ENCODE data around the gene U2AF2.

U2AF2 gene

DNA sequence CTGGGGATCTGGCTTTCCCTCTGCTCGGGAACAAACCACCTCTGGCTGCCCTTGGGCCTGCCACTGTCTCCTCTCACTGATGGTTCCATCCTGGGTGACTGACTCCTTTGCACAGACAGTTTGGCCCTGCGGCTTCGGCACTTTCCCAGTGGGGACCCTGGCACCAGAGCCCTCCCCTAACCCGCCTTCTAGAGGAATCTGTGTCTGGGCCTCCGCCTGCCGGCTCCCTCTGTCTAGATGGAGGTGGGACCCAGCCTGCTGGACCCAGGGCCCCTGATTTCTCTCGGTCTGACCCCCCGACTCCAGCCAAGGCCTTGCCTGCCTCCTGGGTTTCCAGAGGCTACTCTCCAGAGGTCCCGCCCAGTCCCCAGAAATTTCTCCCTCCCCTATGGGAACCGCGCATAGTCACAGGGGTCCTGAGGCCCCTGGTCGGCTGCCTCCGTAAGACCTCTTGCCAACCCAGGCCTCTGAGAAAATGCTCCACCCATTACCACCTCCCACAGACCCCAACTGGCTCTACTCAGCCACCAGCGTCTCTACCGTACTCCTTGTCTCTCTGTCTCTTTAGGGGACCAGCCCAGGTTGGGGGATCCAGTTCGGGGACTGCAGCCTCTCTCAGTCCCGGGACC is 4.1 kb upstream of the U2AF2 start:
- H3K27me3 ChIP-seq (replicated peaks; ENCODE audit: control insufficient read depth, insufficient read depth, low read length) = no peaks in the 10 kb centered on the region
- TF ChIP-seq, protein P1, sequence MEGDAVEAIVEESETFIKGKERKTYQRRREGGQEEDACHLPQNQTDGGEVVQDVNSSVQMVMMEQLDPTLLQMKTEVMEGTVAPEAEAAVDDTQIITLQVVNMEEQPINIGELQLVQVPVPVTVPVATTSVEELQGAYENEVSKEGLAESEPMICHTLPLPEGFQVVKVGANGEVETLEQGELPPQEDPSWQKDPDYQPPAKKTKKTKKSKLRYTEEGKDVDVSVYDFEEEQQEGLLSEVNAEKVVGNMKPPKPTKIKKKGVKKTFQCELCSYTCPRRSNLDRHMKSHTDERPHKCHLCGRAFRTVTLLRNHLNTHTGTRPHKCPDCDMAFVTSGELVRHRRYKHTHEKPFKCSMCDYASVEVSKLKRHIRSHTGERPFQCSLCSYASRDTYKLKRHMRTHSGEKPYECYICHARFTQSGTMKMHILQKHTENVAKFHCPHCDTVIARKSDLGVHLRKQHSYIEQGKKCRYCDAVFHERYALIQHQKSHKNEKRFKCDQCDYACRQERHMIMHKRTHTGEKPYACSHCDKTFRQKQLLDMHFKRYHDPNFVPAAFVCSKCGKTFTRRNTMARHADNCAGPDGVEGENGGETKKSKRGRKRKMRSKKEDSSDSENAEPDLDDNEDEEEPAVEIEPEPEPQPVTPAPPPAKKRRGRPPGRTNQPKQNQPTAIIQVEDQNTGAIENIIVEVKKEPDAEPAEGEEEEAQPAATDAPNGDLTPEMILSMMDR (IDR thresholded peaks at IDR 0.05; ENCODE audit: insufficient read depth, low read length, poor library complexity, severe bottlenecking) = no peak
- peaks cover 4% of the 10 kb centered on the region for H3K36me3 ChIP-seq (ENCODE audit: control insufficient read depth, insufficient read depth, low read length)
- no peak overlapping the region for H3K4me3 ChIP-seq (replicated peaks; ENCODE audit: low read depth, low read length)
- DNase-seq (ENCODE audit: extremely low read depth, insufficient read length) = no peak

DNA sequence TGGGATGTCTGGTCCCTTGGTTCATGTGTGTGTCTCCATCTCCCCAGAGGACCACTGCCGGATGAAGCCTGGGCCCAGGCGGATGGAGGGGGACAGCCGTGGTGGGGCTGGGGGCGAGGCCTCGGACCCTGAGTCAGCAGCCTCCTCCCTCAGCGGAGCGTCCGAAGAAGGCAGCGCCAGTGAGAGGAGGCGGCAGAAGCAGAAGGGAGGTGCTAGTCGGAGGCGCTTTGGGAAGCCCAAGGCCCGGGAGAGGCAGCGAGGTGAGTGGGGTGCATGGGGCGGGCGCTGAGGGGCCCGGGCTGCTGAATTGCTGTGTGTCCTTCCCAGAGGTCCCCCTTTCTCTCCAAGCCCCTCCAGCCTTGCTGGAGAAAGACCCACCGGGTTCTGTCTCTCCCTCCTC is 3.6 kb upstream of the U2AF2 start:
- TF ChIP-seq, protein P1 (IDR thresholded peaks at IDR 0.05; ENCODE audit: insufficient read depth, low read length, poor library complexity, severe bottlenecking) = no peak
- Histone ChIP-seq H3K4me3 (replicated peaks; ENCODE audit: low read depth, low read length) (no peak overlapping the region), H3K36me3 (ENCODE audit: control insufficient read depth, insufficient read depth, low read length) (peaks cover 4% of the 10 kb centered on the region), H3K27me3 (replicated peaks; ENCODE audit: control insufficient read depth, insufficient read depth, low read length) (no peaks in the 10 kb centered on the region)
- DNase-seq (ENCODE audit: extremely low read depth, insufficient read length) = no peak

DNA sequence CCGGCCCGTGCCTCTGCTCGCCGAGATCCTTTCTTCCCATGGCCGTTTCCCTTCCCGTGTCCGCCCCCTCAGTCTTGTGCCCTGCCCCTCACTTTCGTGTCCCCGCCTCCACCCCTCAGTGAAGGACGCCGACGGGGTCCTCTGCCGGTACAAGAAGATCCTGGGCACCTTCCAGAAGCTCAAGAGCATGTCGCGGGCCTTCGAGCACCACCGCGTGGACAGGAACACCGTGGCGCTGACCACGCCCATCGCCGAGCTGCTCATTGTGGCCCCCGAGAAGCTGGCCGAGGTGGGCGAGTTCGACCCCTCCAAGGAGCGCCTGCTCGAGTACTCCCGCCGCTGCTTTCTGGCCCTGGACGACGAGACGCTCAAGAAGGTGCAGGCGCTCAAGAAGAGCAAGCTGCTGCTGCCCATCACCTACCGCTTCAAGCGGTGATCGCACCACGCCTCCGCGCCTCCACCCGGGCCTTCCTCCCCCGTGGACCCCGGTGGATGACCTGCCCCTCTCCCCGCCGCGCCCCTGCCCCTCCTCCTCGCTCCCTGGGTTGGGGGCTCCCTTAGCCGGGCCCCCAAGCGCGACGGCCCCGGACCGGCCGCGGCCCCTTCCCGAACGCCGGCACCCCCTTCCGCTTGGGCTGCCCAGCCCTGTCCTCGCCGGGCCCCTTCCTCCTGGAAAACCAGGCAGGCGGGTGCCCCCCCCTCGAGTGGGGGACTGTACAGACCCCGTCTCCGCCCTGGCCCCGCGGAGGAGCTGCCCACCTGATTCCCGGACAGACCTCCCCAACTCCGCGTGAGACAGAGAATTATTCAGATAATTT is 2.3 kb upstream of the U2AF2 start:
- H3K36me3 ChIP-seq (ENCODE audit: control insufficient read depth, insufficient read depth, low read length) = peaks cover 4% of the 10 kb centered on the region
- TF ChIP-seq, protein P1 (IDR thresholded peaks at IDR 0.05; ENCODE audit: insufficient read depth, low read length, poor library complexity, severe bottlenecking) = no peak
- no peak for DNase-seq (ENCODE audit: extremely low read depth, insufficient read length)
- no peaks in the 10 kb centered on the region for H3K27me3 ChIP-seq (replicated peaks; ENCODE audit: control insufficient read depth, insufficient read depth, low read length)
- no peak overlapping the region for H3K4me3 ChIP-seq (replicated peaks; ENCODE audit: low read depth, low read length)

DNA sequence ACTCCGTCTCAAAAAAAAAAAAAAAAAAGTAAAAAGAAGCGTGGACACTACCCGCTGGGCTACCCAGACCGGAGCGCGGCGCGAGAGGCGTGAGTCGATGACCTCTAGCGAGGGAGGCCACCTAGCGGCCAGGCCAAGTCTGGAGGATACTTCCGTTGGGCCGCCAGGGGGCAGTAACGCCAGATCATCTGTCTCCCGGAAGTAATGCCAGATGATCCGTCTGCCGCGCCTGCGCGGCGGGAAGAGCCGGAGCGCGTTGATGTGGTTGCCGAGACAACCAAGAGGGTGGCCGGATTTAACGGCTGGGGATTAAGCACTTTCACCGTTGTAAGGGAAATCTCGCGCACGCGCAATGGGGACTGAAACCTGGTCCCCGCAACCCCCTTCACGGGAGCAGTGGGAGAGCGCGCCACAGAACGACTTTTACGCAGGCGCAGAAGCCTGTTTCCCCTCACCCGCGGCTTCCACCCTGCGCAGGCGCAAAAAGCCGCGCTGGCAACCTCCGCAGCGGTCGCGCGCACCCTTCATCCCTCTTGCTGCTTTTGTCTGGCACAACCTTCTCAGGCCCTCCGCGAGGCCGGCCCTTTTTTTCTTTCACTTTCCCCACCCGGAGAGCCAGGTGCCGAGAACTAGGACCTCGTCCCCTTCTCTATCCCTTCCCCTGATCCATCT is 1.0 kb upstream of the U2AF2 start:
- no peaks in the 10 kb centered on the region for H3K27me3 ChIP-seq (replicated peaks; ENCODE audit: control insufficient read depth, insufficient read depth, low read length)
- TF ChIP-seq, protein P1 (IDR thresholded peaks at IDR 0.05; ENCODE audit: insufficient read depth, low read length, poor library complexity, severe bottlenecking) = peak; percentile 100
- peaks cover 8% of the 10 kb centered on the region for H3K36me3 ChIP-seq (ENCODE audit: control insufficient read depth, insufficient read depth, low read length)
- H3K4me3 ChIP-seq (replicated peaks; ENCODE audit: low read depth, low read length) = peak overlapping the region; percentile 77
- DNase-seq (ENCODE audit: extremely low read depth, insufficient read length) = peak; percentile 98

DNA sequence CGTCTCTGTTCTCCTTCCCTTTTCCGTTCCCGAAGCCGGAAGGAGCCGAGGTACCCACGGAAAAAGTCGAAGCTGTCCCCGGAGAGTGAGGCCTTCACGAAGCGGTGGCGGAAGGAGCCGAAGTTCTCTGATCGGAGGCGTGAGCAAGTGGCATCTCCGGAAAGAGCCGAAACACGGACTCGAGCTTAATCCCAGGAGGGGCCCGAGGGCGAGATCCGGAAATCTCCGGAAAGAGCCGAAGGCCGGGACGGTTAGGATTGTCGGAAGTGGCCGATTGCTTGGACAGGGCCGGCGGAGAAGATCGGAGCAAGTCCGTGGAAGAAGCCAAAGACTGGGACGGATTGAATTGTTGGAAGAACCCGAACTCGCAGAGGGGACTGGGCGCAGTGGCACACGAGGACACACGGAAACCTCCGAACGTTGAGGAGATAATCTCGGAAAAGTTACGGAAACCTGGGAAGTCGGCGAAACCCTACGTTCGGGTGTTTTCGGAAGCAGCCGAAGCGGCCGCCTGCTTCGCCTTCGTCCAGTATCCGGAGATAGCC is 440 bp upstream of the U2AF2 start:
- DNase-seq (ENCODE audit: extremely low read depth, insufficient read length) = peak; percentile 95
- H3K4me3 ChIP-seq (replicated peaks; ENCODE audit: low read depth, low read length) = peak overlapping the region; percentile 77
- TF ChIP-seq, protein P1 (IDR thresholded peaks at IDR 0.05; ENCODE audit: insufficient read depth, low read length, poor library complexity, severe bottlenecking) = no peak
- H3K36me3 ChIP-seq (ENCODE audit: control insufficient read depth, insufficient read depth, low read length) = peaks cover 10% of the 10 kb centered on the region
- H3K27me3 ChIP-seq (replicated peaks; ENCODE audit: control insufficient read depth, insufficient read depth, low read length) = no peaks in the 10 kb centered on the region
